GM18499 (cell line): Measurements from ENCODE around the gene ELP5.

Experiments used
- ATAC-seq: cut with Tn5 transposase; IDR thresholded peaks from one replicate; pipeline ENCODE4 v1.9.1; 2021; ENCODE audit warnings: moderate number of reproducible peaks; ENCODE audit not compliant: insufficient read depth, unreplicated experiment

Gene ELP5, protein sequence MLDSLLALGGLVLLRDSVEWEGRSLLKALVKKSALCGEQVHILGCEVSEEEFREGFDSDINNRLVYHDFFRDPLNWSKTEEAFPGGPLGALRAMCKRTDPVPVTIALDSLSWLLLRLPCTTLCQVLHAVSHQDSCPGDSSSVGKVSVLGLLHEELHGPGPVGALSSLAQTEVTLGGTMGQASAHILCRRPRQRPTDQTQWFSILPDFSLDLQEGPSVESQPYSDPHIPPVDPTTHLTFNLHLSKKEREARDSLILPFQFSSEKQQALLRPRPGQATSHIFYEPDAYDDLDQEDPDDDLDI

GRCh38 chr17:7252176-7253043 lies at the start of gene ELP5:
Gene ELP5, plus strand, starts transcription at chr17:7252215. Its CDS starts 336 bp downstream, at chr17:7252551.
- ATAC-seq = peak; percentile 32

GRCh38 chr17:7203391-7203790 lies 48.6 kb upstream of the ELP5 start:
- no peak for ATAC-seq

- no peak for ATAC-seq
Observed at GRCh38 chr17:7204336-7204735, 47.7 kb upstream of the ELP5 start.

- ATAC-seq = no peak
Observed at GRCh38 chr17:7204828-7205461, 47.1 kb upstream of the ELP5 start.

DNA sequence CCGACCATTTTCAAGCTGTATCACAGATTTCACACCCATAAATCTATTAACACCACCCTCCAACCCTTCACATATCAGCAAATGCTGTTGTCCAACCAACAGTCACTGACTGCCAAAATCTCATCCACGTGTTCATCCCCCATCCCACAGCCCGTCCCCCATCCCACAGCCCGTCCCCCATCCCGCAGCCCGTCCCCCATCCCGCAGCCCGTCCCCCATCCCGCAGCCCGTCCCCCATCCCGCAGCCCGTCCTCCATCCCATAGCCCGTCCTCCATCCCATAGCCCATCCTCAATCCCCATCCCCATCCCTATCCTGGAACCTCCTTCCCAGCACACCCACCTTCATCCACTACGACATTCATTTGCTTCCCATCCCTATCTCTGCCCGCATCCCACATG lies 46.5 kb upstream of the ELP5 start:
- no peak for ATAC-seq

GRCh38 chr17:7207120-7208001 lies 44.7 kb upstream of the ELP5 start:
- no peak for ATAC-seq

DNA sequence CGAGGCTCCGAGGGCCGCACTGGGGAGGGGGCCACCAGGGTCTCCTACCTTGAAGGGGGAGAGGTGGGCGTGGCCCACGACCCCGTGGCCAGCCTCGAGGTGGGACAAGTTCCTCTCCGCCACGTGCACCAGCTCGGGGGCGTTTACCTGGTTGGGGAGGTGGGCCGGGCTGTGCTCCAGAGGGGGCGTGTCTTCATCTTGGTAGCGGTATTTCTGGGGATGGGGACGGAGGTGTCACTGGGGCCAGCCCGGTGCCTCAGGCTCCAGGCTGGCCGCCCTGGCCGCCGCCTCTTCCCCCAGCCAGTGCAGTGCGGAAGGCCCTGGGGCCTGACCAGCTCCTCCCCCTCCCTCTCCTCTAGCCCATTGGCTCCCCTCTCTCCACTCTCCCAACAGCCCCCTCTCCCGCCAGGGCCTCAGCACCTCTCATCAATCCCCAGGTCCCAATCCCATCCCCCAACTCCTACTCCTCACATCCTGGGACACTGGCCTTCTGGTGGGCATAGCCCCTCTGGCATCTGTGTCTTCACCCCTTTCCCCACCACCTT lies 43.9 kb upstream of the ELP5 start:
- no peak for ATAC-seq

GRCh38 chr17:7208754-7209460 lies 43.1 kb upstream of the ELP5 start:
- no peak for ATAC-seq

- ATAC-seq = no peak
Observed at GRCh38 chr17:7211491-7212273, 40.3 kb upstream of the ELP5 start.

- ATAC-seq = no peak
Observed at GRCh38 chr17:7213895-7214299, 38.1 kb upstream of the ELP5 start.

DNA sequence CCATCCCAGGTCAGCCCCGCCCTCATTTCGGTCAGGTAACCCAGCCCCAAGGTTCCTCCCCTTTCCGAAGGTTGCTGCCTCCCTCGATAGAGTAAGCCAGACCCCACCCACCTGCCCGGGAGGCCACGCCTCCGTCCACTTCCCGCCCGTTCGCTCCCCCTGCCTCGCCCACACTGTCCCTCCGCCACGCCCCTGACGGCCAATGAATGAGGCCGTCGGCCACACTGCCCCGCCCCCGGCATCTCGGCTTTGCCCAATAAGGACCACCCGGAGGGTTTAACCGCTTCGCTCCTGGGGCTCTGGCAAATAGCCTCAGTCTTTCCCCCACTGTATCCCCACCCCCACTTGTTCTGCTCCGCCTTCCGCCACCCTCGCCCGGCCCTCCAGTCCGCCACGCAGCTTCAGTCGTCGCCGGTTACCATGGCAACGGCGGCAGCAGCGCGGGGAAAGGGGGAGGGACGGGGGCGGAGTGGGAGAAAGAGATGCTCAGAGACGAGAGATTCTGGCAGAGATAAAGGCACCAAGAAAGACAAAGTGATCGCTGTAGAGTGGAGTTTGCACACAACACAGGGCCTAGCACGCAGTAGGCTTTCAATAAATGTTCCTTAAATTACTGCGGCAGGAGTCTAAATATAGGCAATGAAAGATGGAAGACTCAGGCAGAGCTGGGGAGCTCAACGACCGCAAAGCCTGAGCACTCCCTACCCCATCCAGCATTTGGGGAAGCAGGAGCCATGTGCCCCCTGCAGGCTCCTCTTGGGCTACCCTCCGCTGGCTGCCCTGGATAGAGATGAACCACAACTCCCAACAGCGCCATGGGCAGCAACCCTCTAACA lies 37.5 kb upstream of the ELP5 start:
- ATAC-seq = peak; percentile 39

GRCh38 chr17:7215136-7215638 lies 36.8 kb upstream of the ELP5 start:
- no peak for ATAC-seq

- ATAC-seq = no peak
Observed at GRCh38 chr17:7215652-7216180, 36.3 kb upstream of the ELP5 start.

DNA sequence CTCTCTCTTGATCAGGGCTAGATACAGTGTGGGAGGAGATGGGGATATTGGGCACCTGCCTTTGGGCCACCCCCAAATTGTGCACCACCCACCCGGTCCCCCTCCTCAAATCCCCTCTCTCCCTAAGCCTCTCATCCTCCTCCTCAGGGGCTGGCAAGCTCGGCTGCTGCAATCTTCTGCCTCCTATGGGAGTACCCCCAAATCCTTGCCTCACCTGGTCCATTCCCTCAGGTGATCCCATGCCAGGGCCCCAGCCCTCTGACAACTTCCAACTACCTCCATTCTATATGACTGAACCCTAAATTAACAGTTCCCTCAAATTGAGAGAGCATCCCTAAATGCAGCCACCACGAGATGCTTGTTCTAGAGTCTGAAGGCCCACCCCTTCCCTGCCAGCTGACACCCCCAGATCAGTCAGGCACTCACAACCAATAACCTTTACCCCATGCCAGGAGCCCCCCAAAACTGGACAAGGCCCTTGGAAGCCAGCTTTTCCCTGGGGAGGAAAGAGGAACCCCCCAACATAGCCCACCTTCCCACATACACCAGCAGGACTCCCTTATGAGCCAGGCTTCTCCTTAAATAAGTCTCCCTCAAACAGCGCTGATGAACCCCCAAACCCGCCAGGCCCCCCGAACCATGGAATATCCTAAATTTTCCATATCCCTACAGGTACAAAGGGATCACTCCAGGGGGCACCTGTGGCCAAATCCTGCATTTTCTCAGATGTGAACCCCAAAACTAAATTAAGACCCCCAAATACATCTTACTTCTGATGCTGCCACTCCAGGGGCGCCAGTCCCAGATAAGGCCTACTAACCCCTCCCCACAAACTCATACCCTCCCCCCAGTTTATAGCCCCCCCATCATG lies 35.5 kb upstream of the ELP5 start:
- ATAC-seq = no peak

GRCh38 chr17:7217113-7217987 lies 34.7 kb upstream of the ELP5 start:
- no peak for ATAC-seq
